Testis (tissue), 2 donors: ENCODE results near the gene PDZD8.

Experiments
- CTCF ChIP-seq, 3 experiments: fragments of 450-650 bp in 2 of 3; fragments of 200-600 bp in 1 of 3; sonication (generic) in 1 of 3; IDR thresholded peaks; one replicate each; pipeline ENCODE4 v1.5.1; 2016 to 2019; ENCODE audit warnings: antibody characterized with exemption in 3 of 3, mild to moderate bottlenecking in 2 of 3, moderate library complexity in 1 of 3
- POLR2A ChIP-seq: fragments of 450-650 bp; IDR thresholded peaks from one replicate; pipeline ENCODE4 v1.6.1; 2017; ENCODE audit warnings: antibody characterized with exemption, mild to moderate bottlenecking, moderate library complexity

DNA sequence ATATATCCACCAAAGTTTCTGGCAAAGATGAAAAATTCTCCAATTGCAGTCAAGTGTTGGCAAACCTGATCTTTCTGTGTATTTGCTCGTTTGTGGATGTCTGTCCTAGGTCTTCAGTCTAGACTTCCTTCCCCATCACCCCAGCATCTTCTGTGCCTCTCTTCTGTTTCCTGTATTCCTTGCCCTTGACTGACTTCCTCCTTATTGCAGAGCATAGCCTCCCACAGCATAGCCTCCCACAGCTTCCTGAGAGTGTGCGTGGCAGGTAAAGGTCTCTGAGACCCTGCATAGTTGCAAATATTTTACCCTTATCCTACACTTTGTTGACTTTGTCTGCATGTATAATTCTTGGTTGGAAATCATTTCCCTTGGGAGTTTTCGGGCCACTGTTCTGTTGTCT is 116.0 kb downstream of the PDZD8 start:
- TF ChIP-seq CTCF (IDR thresholded peaks at IDR 0.05) (no peak), POLR2A (no peak)
